Measurements from ENCODE around the gene GBP4.

Gene GBP4

DNA sequence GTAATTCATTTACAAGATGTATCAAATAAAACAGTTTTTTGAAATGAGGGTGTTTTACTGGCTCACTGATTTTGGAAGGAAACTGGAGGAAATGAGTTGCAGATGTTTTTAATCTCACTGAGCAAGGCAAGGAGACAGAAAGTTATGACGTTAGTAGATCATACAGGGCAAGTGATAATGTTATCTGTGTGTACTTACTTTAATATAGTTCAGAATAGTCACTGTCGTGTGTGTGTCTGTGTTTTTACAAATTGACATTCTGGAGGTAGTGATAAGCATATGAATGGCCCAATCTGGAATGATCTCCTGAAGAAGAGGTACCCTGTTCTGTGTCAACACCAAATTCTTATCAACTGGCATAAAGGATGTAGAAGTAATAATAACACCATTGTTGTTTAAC lies 1.9 kb upstream of the GBP4 start:
- Histone ChIP-seq H3K9ac (ENCODE audit: low read depth in 1 of 2, low read length in 2 of 2) (no peak overlapping the region), H3K4me1 (ENCODE audit: control insufficient read depth in 2 of 2, insufficient read depth in 2 of 2, low read length in 2 of 2) (peaks cover 0 to 7% of the 10 kb centered on the region in 2 donors), H3K9me3 (ENCODE audit: control insufficient read depth in 2 of 2, low read length in 2 of 2) (no peaks in the 10 kb centered on the region), H3K27ac (ENCODE audit: low read depth in 2 of 2, low read length in 2 of 2) (no peak overlapping the region), H3K4me3 (ENCODE audit: low read length in 2 of 2) (no peak overlapping the region), H3K36me3 (ENCODE audit: control insufficient read depth in 2 of 2, insufficient read depth in 2 of 2, low read length in 2 of 2) (no peaks in the 10 kb centered on the region), H3K27me3 (ENCODE audit: control insufficient read depth in 2 of 2, insufficient read depth in 2 of 2, low read length in 2 of 2) (no peaks in the 10 kb centered on the region)

GRCh38 chr1:89199525-89200031 lies 836 bp upstream of the GBP4 start:
- Histone ChIP-seq H3K4me1 (ENCODE audit: control insufficient read depth in 2 of 2, insufficient read depth in 2 of 2, low read length in 2 of 2) (peaks cover 0 to 7% of the 10 kb centered on the region in 2 donors), H3K4me3 (ENCODE audit: low read length in 2 of 2) (peak overlapping the region; percentile 81 to 86), H3K9me3 (ENCODE audit: control insufficient read depth in 2 of 2, low read length in 2 of 2) (no peaks in the 10 kb centered on the region), H3K36me3 (ENCODE audit: control insufficient read depth in 2 of 2, insufficient read depth in 2 of 2, low read length in 2 of 2) (no peaks in the 10 kb centered on the region), H3K27me3 (ENCODE audit: control insufficient read depth in 2 of 2, insufficient read depth in 2 of 2, low read length in 2 of 2) (no peaks in the 10 kb centered on the region), H3K27ac (ENCODE audit: low read depth in 2 of 2, low read length in 2 of 2) (peak overlapping the region; percentile 66 to 79), H3K9ac (ENCODE audit: low read depth in 1 of 2, low read length in 2 of 2) (peak overlapping the region in 1 of 2 donors; percentile 76)

DNA sequence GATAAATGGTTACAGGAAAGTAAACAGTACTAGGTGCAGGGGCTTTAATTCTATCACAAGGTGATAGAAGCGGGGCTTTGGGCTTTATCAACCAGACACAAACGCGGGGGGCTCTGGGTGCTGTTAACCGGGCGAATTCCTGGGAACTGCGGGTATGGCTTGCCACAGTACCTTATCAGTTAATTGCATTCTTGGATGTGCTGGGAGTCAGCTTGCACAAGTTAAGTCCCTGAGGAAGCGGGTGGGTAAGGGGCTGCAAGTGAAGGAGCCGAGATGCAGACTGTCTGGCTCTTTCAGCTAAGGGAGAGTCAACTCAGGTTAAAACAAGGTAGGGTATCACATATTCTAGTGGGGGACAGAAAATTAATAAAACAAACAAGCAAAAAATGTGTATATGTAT lies 661 bp downstream of the GBP4 start:
- peaks cover 0 to 2% of the 10 kb centered on the region in 2 donors for H3K36me3 ChIP-seq (ENCODE audit: control insufficient read depth in 2 of 2, insufficient read depth in 2 of 2, low read length in 2 of 2)
- peak overlapping the region; percentile 81 to 86 for H3K4me3 ChIP-seq (ENCODE audit: low read length in 2 of 2)
- H3K27me3 ChIP-seq (ENCODE audit: control insufficient read depth in 2 of 2, insufficient read depth in 2 of 2, low read length in 2 of 2) = no peaks in the 10 kb centered on the region
- peak overlapping the region; percentile 76 to 81 for H3K9ac ChIP-seq (ENCODE audit: low read depth in 1 of 2, low read length in 2 of 2)
- no peaks in the 10 kb centered on the region for H3K9me3 ChIP-seq (ENCODE audit: control insufficient read depth in 2 of 2, low read length in 2 of 2)
- H3K4me1 ChIP-seq (ENCODE audit: control insufficient read depth in 2 of 2, insufficient read depth in 2 of 2, low read length in 2 of 2) = peaks cover 0 to 7% of the 10 kb centered on the region in 2 donors
- H3K27ac ChIP-seq (ENCODE audit: low read depth in 2 of 2, low read length in 2 of 2) = peak overlapping the region; percentile 66 to 79

DNA sequence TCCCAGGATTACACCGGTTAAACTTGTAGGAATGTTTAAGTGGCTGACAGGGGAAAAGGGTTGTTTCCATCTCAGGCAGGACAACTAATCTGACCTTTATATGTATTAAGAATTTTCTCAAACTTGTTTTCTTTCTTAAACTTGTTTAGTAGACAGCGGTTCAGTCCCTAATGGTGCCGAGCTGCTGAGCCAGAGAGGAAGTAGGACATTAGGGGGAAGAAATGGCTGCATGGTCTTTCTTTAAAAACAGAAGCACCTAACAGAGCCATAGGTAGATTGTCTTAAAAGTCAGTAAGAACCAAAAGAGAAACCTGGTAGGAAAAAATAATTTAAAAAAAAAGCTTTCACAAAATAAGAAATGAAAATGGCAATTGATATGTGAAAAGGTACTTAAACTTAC lies 3.3 kb downstream of the GBP4 start:
- no peaks in the 10 kb centered on the region for H3K9me3 ChIP-seq (ENCODE audit: control insufficient read depth in 2 of 2, low read length in 2 of 2)
- peaks cover 0 to 2% of the 10 kb centered on the region in 2 donors for H3K36me3 ChIP-seq (ENCODE audit: control insufficient read depth in 2 of 2, insufficient read depth in 2 of 2, low read length in 2 of 2)
- no peak overlapping the region for H3K9ac ChIP-seq (ENCODE audit: low read depth in 1 of 2, low read length in 2 of 2)
- H3K4me1 ChIP-seq (ENCODE audit: control insufficient read depth in 2 of 2, insufficient read depth in 2 of 2, low read length in 2 of 2) = peaks cover 0 to 7% of the 10 kb centered on the region in 2 donors
- H3K4me3 ChIP-seq (ENCODE audit: low read length in 2 of 2) = no peak overlapping the region
- H3K27me3 ChIP-seq (ENCODE audit: control insufficient read depth in 2 of 2, insufficient read depth in 2 of 2, low read length in 2 of 2) = no peaks in the 10 kb centered on the region
- no peak overlapping the region for H3K27ac ChIP-seq (ENCODE audit: low read depth in 2 of 2, low read length in 2 of 2)

DNA sequence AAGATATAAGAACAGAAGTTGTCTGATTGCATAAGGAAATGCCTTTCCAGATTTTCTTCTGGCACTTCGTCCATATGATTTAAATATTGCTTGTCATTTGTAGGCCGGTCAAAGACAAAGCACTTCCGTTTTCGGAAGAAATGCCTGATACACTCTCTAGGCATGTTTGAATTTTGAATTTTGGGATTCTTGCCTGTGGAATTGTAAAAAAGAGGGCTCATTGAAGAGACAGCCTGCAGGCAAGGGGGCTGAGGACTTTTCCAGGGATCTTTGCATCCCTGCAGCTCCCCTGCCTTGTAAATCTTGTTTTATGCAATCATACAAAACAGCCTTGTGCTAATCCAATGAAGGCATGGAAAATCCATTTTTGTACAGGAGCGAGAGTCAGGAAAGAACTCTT lies 7.4 kb downstream of the GBP4 start:
- Histone ChIP-seq H3K36me3 (ENCODE audit: control insufficient read depth in 2 of 2, insufficient read depth in 2 of 2, low read length in 2 of 2) (peaks cover 0 to 2% of the 10 kb centered on the region in 2 donors), H3K9ac (ENCODE audit: low read depth in 1 of 2, low read length in 2 of 2) (no peak overlapping the region), H3K27ac (ENCODE audit: low read depth in 2 of 2, low read length in 2 of 2) (no peak overlapping the region), H3K4me3 (ENCODE audit: low read length in 2 of 2) (no peak overlapping the region), H3K9me3 (ENCODE audit: control insufficient read depth in 2 of 2, low read length in 2 of 2) (no peaks in the 10 kb centered on the region), H3K27me3 (ENCODE audit: control insufficient read depth in 2 of 2, insufficient read depth in 2 of 2, low read length in 2 of 2) (no peaks in the 10 kb centered on the region), H3K4me1 (ENCODE audit: control insufficient read depth in 2 of 2, insufficient read depth in 2 of 2, low read length in 2 of 2) (no peaks in the 10 kb centered on the region)

- Histone ChIP-seq H3K27me3 (ENCODE audit: control insufficient read depth in 2 of 2, insufficient read depth in 2 of 2, low read length in 2 of 2) (no peaks in the 10 kb centered on the region), H3K9me3 (ENCODE audit: control insufficient read depth in 2 of 2, low read length in 2 of 2) (no peaks in the 10 kb centered on the region), H3K4me3 (ENCODE audit: low read length in 2 of 2) (no peak overlapping the region), H3K27ac (ENCODE audit: low read depth in 2 of 2, low read length in 2 of 2) (no peak overlapping the region), H3K36me3 (ENCODE audit: control insufficient read depth in 2 of 2, insufficient read depth in 2 of 2, low read length in 2 of 2) (peaks cover 0 to 2% of the 10 kb centered on the region in 2 donors), H3K9ac (ENCODE audit: low read depth in 1 of 2, low read length in 2 of 2) (no peak overlapping the region), H3K4me1 (ENCODE audit: control insufficient read depth in 2 of 2, insufficient read depth in 2 of 2, low read length in 2 of 2) (no peaks in the 10 kb centered on the region)
These were observed 8.7 kb downstream of the GBP4 start for GRCh38 chr1:89190017-89190416.

- H3K27me3 ChIP-seq (ENCODE audit: control insufficient read depth in 2 of 2, insufficient read depth in 2 of 2, low read length in 2 of 2) = no peaks in the 10 kb centered on the region
- H3K4me3 ChIP-seq (ENCODE audit: low read length in 2 of 2) = no peak overlapping the region
- peaks cover 0 to 7% of the 10 kb centered on the region in 2 donors for H3K36me3 ChIP-seq (ENCODE audit: control insufficient read depth in 2 of 2, insufficient read depth in 2 of 2, low read length in 2 of 2)
- no peaks in the 10 kb centered on the region for H3K4me1 ChIP-seq (ENCODE audit: control insufficient read depth in 2 of 2, insufficient read depth in 2 of 2, low read length in 2 of 2)
- H3K9me3 ChIP-seq (ENCODE audit: control insufficient read depth in 2 of 2, low read length in 2 of 2) = no peaks in the 10 kb centered on the region
- no peak overlapping the region for H3K27ac ChIP-seq (ENCODE audit: low read depth in 2 of 2, low read length in 2 of 2)
- H3K9ac ChIP-seq (ENCODE audit: low read depth in 1 of 2, low read length in 2 of 2) = no peak overlapping the region
These were observed 19.4 kb downstream of the GBP4 start for GRCh38 chr1:89179343-89179742.

- Histone ChIP-seq H3K36me3 (ENCODE audit: control insufficient read depth in 2 of 2, insufficient read depth in 2 of 2, low read length in 2 of 2) (no peaks in the 10 kb centered on the region), H3K4me1 (ENCODE audit: control insufficient read depth in 2 of 2, insufficient read depth in 2 of 2, low read length in 2 of 2) (no peaks in the 10 kb centered on the region), H3K27me3 (ENCODE audit: control insufficient read depth in 2 of 2, insufficient read depth in 2 of 2, low read length in 2 of 2) (no peaks in the 10 kb centered on the region), H3K27ac (ENCODE audit: low read depth in 2 of 2, low read length in 2 of 2) (no peak overlapping the region), H3K9me3 (ENCODE audit: control insufficient read depth in 2 of 2, low read length in 2 of 2) (no peaks in the 10 kb centered on the region), H3K9ac (ENCODE audit: low read depth in 1 of 2, low read length in 2 of 2) (no peak overlapping the region), H3K4me3 (ENCODE audit: low read length in 2 of 2) (no peak overlapping the region)
These were observed 21.8 kb downstream of the GBP4 start for GRCh38 chr1:89176971-89177370.

DNA sequence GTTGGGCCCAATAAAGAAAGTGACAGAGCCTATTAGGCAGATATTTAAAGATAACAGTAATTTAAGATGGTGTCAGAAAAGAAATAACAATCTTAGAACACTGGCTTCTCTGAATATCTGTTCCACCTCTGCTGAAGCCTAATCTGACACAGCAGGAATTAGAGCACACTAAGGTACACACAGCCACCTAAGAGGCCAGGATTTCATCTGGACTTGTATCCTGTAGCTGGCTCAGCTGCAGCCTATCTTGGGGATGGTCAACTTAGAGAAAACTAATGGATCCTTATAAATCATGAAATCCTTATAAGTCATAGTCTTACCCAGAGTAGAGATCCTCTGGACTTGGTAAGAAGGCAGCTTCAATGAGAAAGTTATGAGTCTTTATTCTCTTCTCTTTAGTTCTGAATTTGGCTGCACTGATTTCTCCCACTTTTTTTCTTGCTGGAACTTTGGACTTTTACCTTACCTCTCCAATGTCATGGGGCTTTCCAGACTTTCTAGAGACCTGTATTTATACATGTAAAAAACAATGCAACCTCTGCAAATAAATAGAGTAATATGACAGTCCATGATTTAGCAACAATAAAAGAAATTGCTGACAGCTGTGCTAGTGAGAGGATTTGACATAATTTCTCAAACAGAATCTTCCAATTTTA lies 23.0 kb downstream of the GBP4 start, which contains the start of gene GBP7:
Gene GBP7, minus strand, starts transcription at position 403 of the 656 bp plus-strand sequence. CDS start 4,068 bp downstream, outside the sequence.
- H3K4me3 ChIP-seq (ENCODE audit: low read length in 2 of 2) = no peak within 1 kb of the TSS
- H3K9me3 ChIP-seq (ENCODE audit: control insufficient read depth in 2 of 2, low read length in 2 of 2) = no peaks in the 10 kb centered on the region
- no peak within 1 kb of the TSS for H3K27ac ChIP-seq (ENCODE audit: low read depth in 2 of 2, low read length in 2 of 2)
- no peak within 1 kb of the TSS for H3K9ac ChIP-seq (ENCODE audit: low read depth in 1 of 2, low read length in 2 of 2)
- H3K4me1 ChIP-seq (ENCODE audit: control insufficient read depth in 2 of 2, insufficient read depth in 2 of 2, low read length in 2 of 2) = no peaks in the 10 kb centered on the region
- H3K36me3 ChIP-seq (ENCODE audit: control insufficient read depth in 2 of 2, insufficient read depth in 2 of 2, low read length in 2 of 2) = no peaks in the 10 kb centered on the region
- H3K27me3 ChIP-seq (ENCODE audit: control insufficient read depth in 2 of 2, insufficient read depth in 2 of 2, low read length in 2 of 2) = no peaks in the 10 kb centered on the region

DNA sequence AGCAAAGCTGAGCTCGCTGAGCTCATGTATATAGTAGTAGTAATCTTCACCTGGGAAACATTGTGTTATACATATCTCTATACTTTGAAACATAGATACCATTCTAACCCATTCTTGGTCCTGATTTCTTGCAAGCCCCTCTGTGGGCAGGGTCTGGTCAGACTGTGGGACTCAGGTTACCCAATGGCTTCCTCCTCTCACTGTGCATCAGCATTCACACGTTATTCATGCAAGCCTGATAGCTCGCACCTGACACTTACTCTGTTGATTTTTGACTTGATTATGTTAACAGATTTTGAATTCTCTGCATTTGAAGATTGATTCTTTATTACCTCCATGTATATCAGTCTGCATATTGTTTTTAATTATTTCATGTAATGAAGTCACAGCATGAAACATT lies 24.3 kb downstream of the GBP4 start:
- no peaks in the 10 kb centered on the region for H3K9me3 ChIP-seq (ENCODE audit: control insufficient read depth in 2 of 2, low read length in 2 of 2)
- no peak overlapping the region for H3K9ac ChIP-seq (ENCODE audit: low read depth in 1 of 2, low read length in 2 of 2)
- no peaks in the 10 kb centered on the region for H3K4me1 ChIP-seq (ENCODE audit: control insufficient read depth in 2 of 2, insufficient read depth in 2 of 2, low read length in 2 of 2)
- H3K4me3 ChIP-seq (ENCODE audit: low read length in 2 of 2) = no peak overlapping the region
- no peak overlapping the region for H3K27ac ChIP-seq (ENCODE audit: low read depth in 2 of 2, low read length in 2 of 2)
- no peaks in the 10 kb centered on the region for H3K27me3 ChIP-seq (ENCODE audit: control insufficient read depth in 2 of 2, insufficient read depth in 2 of 2, low read length in 2 of 2)
- H3K36me3 ChIP-seq (ENCODE audit: control insufficient read depth in 2 of 2, insufficient read depth in 2 of 2, low read length in 2 of 2) = no peaks in the 10 kb centered on the region
